SK-N-SH (cell line): ENCODE data around the gene SLC25A48. TPM values are rescaled to one million over a fixed set of nuclear protein-coding genes. Genes with fewer than 3 reads are reported as not detected.

Experiments
- CTCF ChIA-PET: fragments of 300-600, 350-600 bp; formaldehyde crosslinking; extraction: SDS; loops from one replicate; lab custom pipeline; 2021; lab: Yijun Ruan, JAX
- POLR2A ChIA-PET: fragments of 350-600 bp; sonication (Branson Sonifier 250); formaldehyde crosslinking; extraction: SDS; loops from one replicate; lab custom pipeline; 2020; ENCODE audit warnings: antibody characterized with exemption, inconsistent platforms; lab: Yijun Ruan, JAX
- DNase-seq: peaks from one replicate; pipeline ENCODE4 v3.0.0; 2012
- H2AFZ ChIP-seq: fragments of 200-600 bp; sonication (generic); 2 replicates; pipeline ENCODE4 v1.8.1; 2016; ENCODE audit warnings: antibody characterized with exemption, mild to moderate bottlenecking, low read depth
- H3F3A ChIP-seq: fragments of 200-600 bp; sonication (generic); replicated peaks from 2 replicates; pipeline ENCODE3; 2016; ENCODE audit warnings: antibody characterized with exemption, mild to moderate bottlenecking; ENCODE audit not compliant: insufficient read depth
- H3K27ac ChIP-seq, 2 experiments: fragments of 200-500 bp in 1 of 2; fragments of 200-600 bp in 1 of 2; sonication (Bioruptor generic) in 1 of 2; sonication (generic), shearing (Covaris generic) in 1 of 2; 2 replicates each; pipeline versions ENCODE4 v1.5.1 to v1.6.1; 2014 to 2016; ENCODE audit warnings: low read depth in 2 of 2, inconsistent platforms in 1 of 2, low read length in 1 of 2, mild to moderate bottlenecking in 1 of 2, mixed read lengths in 1 of 2
- H3K27me3 ChIP-seq: fragments of 200-600 bp; sonication (generic), shearing (Covaris generic); 2 replicates; pipeline ENCODE4 v1.6.1; 2016; ENCODE audit warnings: mixed run types; ENCODE audit not compliant: insufficient read depth
- H3K36me3 ChIP-seq, 2 experiments: fragments of 200-500 bp in 1 of 2; fragments of 200-600 bp in 1 of 2; sonication (Bioruptor generic) in 1 of 2; sonication (generic) in 1 of 2; replicated peaks in 1 of 2; 2 replicates each; pipeline versions ENCODE3 to v1.5.1; 2014 to 2016; ENCODE audit warnings: low read length in 1 of 2, mild to moderate bottlenecking in 1 of 2; ENCODE audit not compliant: insufficient read depth in 2 of 2, control insufficient read depth in 1 of 2
- H3K4me1 ChIP-seq, 2 experiments: fragments of 200-500 bp in 1 of 2; fragments of 200-600 bp in 1 of 2; sonication (Bioruptor generic) in 1 of 2; sonication (generic), shearing (Covaris generic) in 1 of 2; 2 replicates each; pipeline versions ENCODE4 v1.5.1 to v1.6.1; 2014 to 2016; ENCODE audit warnings: low read depth in 1 of 2, low read length in 1 of 2, mixed run types in 1 of 2; ENCODE audit not compliant: insufficient read depth in 2 of 2, control insufficient read depth in 1 of 2
- H3K4me2 ChIP-seq: fragments of 200-600 bp; sonication (generic), shearing (Covaris generic); 2 replicates; pipeline ENCODE4 v1.6.1; 2017; ENCODE audit warnings: mixed run types
- H3K4me3 ChIP-seq, 2 experiments: fragments of 200-500 bp in 1 of 2; fragments of 200-600 bp in 1 of 2; sonication (Bioruptor generic) in 1 of 2; sonication (generic), shearing (Covaris generic) in 1 of 2; 2 replicates each; pipeline versions ENCODE4 v1.5.1 to v1.8.1; 2014 to 2016; ENCODE audit warnings: low read depth in 2 of 2, inconsistent platforms in 1 of 2, low read length in 1 of 2, mild to moderate bottlenecking in 1 of 2, mixed read lengths in 1 of 2, moderate library complexity in 1 of 2
- H3K79me2 ChIP-seq: fragments of 200-600 bp; sonication (generic); 2 replicates; pipeline ENCODE4 v1.8.1; 2017; ENCODE audit warnings: mild to moderate bottlenecking; ENCODE audit not compliant: insufficient read depth
- H3K9ac ChIP-seq: fragments of 200-600 bp; sonication (generic); 2 replicates; pipeline ENCODE4 v1.6.1; 2017; ENCODE audit warnings: mixed run types
- H3K9me2 ChIP-seq: fragments of 200-600 bp; sonication (generic); 2 replicates; pipeline ENCODE4 v1.6.1; 2017; ENCODE audit warnings: mixed run types
- H3K9me3 ChIP-seq: fragments of 200-600 bp; sonication (generic); 2 replicates; pipeline ENCODE4 v1.6.1; 2017; ENCODE audit warnings: mixed run types, mild to moderate bottlenecking, moderate library complexity
- H4K20me1 ChIP-seq: fragments of 200-600 bp; sonication (generic); 2 replicates; pipeline ENCODE4 v1.6.1; 2017; ENCODE audit warnings: mild to moderate bottlenecking, mixed run types; ENCODE audit not compliant: insufficient read depth
- EP300 ChIP-seq, 2 experiments: IDR thresholded peaks; 2 replicates each; pipeline versions ENCODE4 v1.4.0 to v1.6.1; 2012; ENCODE audit warnings: borderline replicate concordance in 1 of 2, low read depth in 1 of 2, low read length in 1 of 2
- FOSL2 ChIP-seq: IDR thresholded peaks from 2 replicates; pipeline ENCODE4 v1.4.0; 2012; ENCODE audit warnings: low read depth, mild to moderate bottlenecking, moderate library complexity, borderline replicate concordance
- FOXM1 ChIP-seq: IDR thresholded peaks from 2 replicates; pipeline ENCODE4 v1.4.0; 2012; ENCODE audit warnings: low read depth, mild to moderate bottlenecking
- GABPA ChIP-seq: IDR thresholded peaks from 2 replicates; pipeline ENCODE4 v1.4.0; 2012; ENCODE audit warnings: low read depth, mild to moderate bottlenecking
- JUND ChIP-seq: IDR thresholded peaks from 2 replicates; pipeline ENCODE4 v1.4.0; 2012
- MEF2A ChIP-seq: IDR thresholded peaks from 2 replicates; pipeline ENCODE4 v1.4.0; 2012; ENCODE audit warnings: low read depth, borderline replicate concordance
- NFIC ChIP-seq: IDR thresholded peaks from 2 replicates; pipeline ENCODE4 v1.4.0; 2012; ENCODE audit warnings: borderline replicate concordance
- NRF1 ChIP-seq: IDR thresholded peaks from 2 replicates; pipeline ENCODE4 v1.6.1; 2012; ENCODE audit warnings: low read depth, mild to moderate bottlenecking, low read length
- PBX3 ChIP-seq: IDR thresholded peaks from 2 replicates; pipeline ENCODE4; 2012
- POLR2AphosphoS5 ChIP-seq: IDR thresholded peaks from 2 replicates; pipeline ENCODE4 v1.6.1; 2012; ENCODE audit warnings: low read depth, low read length
- REST ChIP-seq: IDR thresholded peaks from 2 replicates; pipeline ENCODE4 v1.6.1; 2012; ENCODE audit warnings: mild to moderate bottlenecking, low read depth, low read length, moderate library complexity
- RFX5 ChIP-seq: IDR thresholded peaks from 2 replicates; pipeline ENCODE4 v1.6.1; 2012; ENCODE audit warnings: mild to moderate bottlenecking, improper control_type of control experiment, low read length
- RXRA ChIP-seq: IDR thresholded peaks from 2 replicates; pipeline ENCODE4 v1.4.0; 2012; ENCODE audit warnings: low read depth, mild to moderate bottlenecking, borderline replicate concordance
- SIN3A ChIP-seq: IDR thresholded peaks from 2 replicates; pipeline ENCODE4 v1.6.1; 2012; ENCODE audit warnings: low read depth, mild to moderate bottlenecking, low read length, moderate library complexity, borderline replicate concordance
- SMC3 ChIP-seq: IDR thresholded peaks from 2 replicates; pipeline ENCODE4 v1.6.1; 2012; ENCODE audit warnings: low read depth, low read length, improper control_type of control experiment
- TEAD4 ChIP-seq: IDR thresholded peaks from 2 replicates; pipeline ENCODE4 v1.4.0; 2012; ENCODE audit warnings: mild to moderate bottlenecking, borderline replicate concordance; ENCODE audit not compliant: insufficient read depth
- USF2 ChIP-seq: fragments of 150-350 bp; IDR thresholded peaks from 2 replicates; pipeline ENCODE4 v1.6.1; 2017; ENCODE audit warnings: antibody characterized with exemption, low read length, low read depth, borderline replicate concordance
- WGBS: methylation state at CpG from one replicate; pipeline ENCODE4 v1.1.6; 2017; ENCODE audit warnings: low lambda C conversion rate; 5-methylcytosine and 5-hydroxymethylcytosine counted together
- polyA plus RNA-seq, 3 experiments: library from polyadenylated mRNA; depleted of rRNA; stranded (reverse); fragments of >200 nt; gene quantifications; 2 replicates each; pipeline ENCODE4 v1.2.3, GENCODE V29; 2012

SLC25A48 gene
- polyA plus RNA-seq, 1 of the 3 experiments (the other 2 are of a cell fraction): 0.23 TPM

GRCh38 chr5:135920199-135920598 is 85.7 kb downstream of the SLC25A48 start:
- 61% methylated on average over 3 of the region's 3 CpGs for WGBS
- H3K9me3 ChIP-seq: no peaks in the 10 kb centered on the region
- H3F3A ChIP-seq: peaks cover 6% of the 10 kb centered on the region
- H3K79me2 ChIP-seq: no peaks in the 10 kb centered on the region
- CTCF ChIA-PET: interaction anchor here (1.6 kb wide), 1 partner anchor 292 kb away, joined by 4 read pairs; no protein-coding TSS in a partner anchor
- no peaks in the 10 kb centered on the region for H3K4me1 ChIP-seq
- TF ChIP-seq POLR2AphosphoS5 (no peak), EP300 (IDR thresholded peaks at IDR 0.05; ENCODE audit: borderline replicate concordance in 1 of 2, low read depth in 1 of 2, low read length in 1 of 2) (no peak), FOSL2 (no peak), SMC3 (no peak), RXRA (no peak), JUND (no peak), RFX5 (no peak), TEAD4 (no peak), REST (no peak), MEF2A (no peak), GABPA (no peak), SIN3A (no peak), FOXM1 (no peak), PBX3 (no peak), USF2 (no peak), NRF1 (no peak), NFIC (no peak)
- POLR2A ChIA-PET: no interaction called here
- no peaks in the 10 kb centered on the region for H4K20me1 ChIP-seq
- no peak overlapping the region for H3K4me2 ChIP-seq
- H3K9ac ChIP-seq: no peak overlapping the region
- H3K27me3 ChIP-seq: no peaks in the 10 kb centered on the region
- no peak overlapping the region for H2AFZ ChIP-seq
- H3K27ac ChIP-seq: no peak overlapping the region
- DNase-seq: no peak
- no peaks in the 10 kb centered on the region for H3K9me2 ChIP-seq
- H3K36me3 ChIP-seq: no peaks in the 10 kb centered on the region
- H3K4me3 ChIP-seq: no peak overlapping the region
